ENCODE data around the gene NKIRAS1.

The NKIRAS1 gene

DNA sequence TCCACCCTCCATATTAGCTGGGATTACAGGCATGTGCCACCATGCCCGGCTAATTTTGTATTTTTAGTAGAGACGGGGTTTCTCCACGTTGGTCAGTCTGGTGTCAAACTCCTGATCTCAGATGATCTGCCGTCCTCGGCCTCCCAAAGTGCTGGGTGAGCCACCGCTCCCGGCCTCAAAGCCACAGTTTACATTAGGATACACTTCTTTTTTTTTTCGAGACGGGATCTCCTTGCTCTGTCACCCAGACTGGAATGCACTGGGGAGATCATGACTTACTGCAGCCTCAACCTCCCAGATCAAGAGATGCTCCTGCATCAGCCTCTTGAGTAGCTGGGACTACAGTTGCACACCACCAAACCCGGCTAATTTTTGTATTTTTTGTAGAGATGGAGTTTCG is 25.8 kb upstream of the NKIRAS1 start:
- DNase-seq (ENCODE audit: low read depth, low spot score): no peak
- in situ Hi-C loops (cut with HindIII; ENCODE audit: low sequenced_read_pairs): no loop called here
- TF ChIP-seq, protein P1, sequence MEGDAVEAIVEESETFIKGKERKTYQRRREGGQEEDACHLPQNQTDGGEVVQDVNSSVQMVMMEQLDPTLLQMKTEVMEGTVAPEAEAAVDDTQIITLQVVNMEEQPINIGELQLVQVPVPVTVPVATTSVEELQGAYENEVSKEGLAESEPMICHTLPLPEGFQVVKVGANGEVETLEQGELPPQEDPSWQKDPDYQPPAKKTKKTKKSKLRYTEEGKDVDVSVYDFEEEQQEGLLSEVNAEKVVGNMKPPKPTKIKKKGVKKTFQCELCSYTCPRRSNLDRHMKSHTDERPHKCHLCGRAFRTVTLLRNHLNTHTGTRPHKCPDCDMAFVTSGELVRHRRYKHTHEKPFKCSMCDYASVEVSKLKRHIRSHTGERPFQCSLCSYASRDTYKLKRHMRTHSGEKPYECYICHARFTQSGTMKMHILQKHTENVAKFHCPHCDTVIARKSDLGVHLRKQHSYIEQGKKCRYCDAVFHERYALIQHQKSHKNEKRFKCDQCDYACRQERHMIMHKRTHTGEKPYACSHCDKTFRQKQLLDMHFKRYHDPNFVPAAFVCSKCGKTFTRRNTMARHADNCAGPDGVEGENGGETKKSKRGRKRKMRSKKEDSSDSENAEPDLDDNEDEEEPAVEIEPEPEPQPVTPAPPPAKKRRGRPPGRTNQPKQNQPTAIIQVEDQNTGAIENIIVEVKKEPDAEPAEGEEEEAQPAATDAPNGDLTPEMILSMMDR (IDR thresholded peaks at IDR 0.05; ENCODE audit: low read depth, low read length): no peak
- no peak overlapping the region for H3K4me3 ChIP-seq (ENCODE audit: low read depth, low read length)

DNA sequence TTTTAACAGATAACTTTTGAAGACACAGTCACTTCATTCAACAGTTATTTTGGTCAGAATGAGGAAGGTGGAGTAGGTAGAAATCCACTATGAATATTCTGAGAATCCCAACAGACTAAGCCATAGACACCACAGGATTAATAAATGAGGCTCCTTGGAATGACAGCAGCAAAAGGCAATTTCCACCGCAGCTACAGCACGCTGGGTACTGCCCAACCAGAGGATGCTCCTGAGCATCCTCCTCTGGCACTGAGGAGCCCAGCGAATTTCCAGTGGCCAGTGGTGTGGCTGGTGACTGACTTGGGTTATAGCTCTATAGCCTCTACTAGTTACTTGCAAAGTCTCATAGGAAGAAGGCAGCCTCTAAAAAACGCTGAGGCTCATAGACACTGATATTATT is 24.6 kb upstream of the NKIRAS1 start:
- no peak for DNase-seq (ENCODE audit: low read depth, low spot score)
- TF ChIP-seq, protein P1 (IDR thresholded peaks at IDR 0.05; ENCODE audit: low read depth, low read length): no peak
- in situ Hi-C loops (cut with HindIII; ENCODE audit: low sequenced_read_pairs): no loop called here
- no peak overlapping the region for H3K4me3 ChIP-seq (ENCODE audit: low read depth, low read length)

DNA sequence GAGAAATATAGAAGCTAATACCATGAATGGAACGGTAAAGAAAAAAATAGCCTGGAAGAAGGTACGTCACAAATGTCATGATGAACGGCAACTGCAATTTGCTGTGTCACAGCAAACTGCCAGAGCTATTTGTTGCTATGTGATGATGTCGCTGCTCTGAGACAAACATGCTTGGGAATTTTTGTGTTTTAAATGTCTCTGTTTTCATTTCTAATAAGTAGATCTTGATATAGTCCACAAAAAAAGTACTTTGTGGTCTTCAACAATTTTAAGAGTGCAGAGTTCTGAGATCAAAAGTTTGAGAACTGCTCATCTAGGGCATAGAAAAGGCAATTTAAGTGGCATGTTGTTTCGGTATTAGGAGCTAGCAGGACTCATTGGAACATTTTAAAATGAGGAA is 24.0 kb upstream of the NKIRAS1 start:
- TF ChIP-seq, protein P1 (IDR thresholded peaks at IDR 0.05; ENCODE audit: low read depth, low read length): no peak
- in situ Hi-C loops (cut with HindIII; ENCODE audit: low sequenced_read_pairs): no loop called here
- no peak overlapping the region for H3K4me3 ChIP-seq (ENCODE audit: low read depth, low read length)
- no peak for DNase-seq (ENCODE audit: low read depth, low spot score)

DNA sequence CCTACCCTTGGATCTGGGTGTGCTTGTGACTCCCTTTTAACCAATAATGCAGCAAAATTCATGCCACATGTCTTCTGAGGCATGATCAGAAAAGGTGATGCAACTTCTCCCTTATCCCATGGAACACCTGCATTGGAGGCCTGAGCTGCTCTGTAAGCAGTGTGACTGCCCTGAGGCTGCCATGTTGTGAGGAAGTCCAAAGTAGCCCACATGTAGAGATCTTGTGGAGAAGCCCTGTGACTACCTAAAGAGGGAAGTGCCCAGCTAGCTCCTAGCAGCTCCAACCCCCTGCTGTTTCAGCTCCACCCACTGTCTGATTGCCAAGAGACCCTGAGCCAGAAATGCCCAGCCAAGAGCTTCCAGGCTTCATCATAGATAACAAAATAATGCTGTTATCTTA is 21.9 kb upstream of the NKIRAS1 start:
- DNase-seq (ENCODE audit: low read depth, low spot score): no peak
- H3K4me3 ChIP-seq (ENCODE audit: low read depth, low read length): no peak overlapping the region
- TF ChIP-seq, protein P1 (IDR thresholded peaks at IDR 0.05; ENCODE audit: low read depth, low read length): no peak
- in situ Hi-C loops (cut with HindIII; ENCODE audit: low sequenced_read_pairs): no loop called here

DNA sequence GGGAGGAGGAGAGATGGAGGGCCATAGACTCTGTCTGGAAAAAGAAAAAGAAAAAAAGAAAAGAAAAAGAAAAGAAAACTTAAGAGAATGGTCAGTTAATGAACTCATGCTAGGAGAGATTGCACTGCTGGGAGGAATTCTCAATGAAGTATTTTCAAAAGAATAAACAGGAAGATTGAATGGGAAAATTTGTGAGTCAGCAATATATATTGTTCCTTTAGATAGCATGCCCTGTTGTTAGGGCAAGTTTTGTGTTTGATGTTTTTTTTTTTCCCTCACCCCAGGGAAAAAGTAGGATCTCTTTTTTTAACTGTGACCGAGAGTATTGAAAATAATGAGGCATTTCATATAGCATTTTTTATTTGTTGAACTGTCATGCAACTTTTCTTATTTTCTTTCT is 20.5 kb upstream of the NKIRAS1 start:
- no peak overlapping the region for H3K4me3 ChIP-seq (ENCODE audit: low read depth, low read length)
- DNase-seq (ENCODE audit: low read depth, low spot score): no peak
- in situ Hi-C loops (cut with HindIII; ENCODE audit: low sequenced_read_pairs): no loop called here
- TF ChIP-seq, protein P1 (IDR thresholded peaks at IDR 0.05; ENCODE audit: low read depth, low read length): no peak

DNA sequence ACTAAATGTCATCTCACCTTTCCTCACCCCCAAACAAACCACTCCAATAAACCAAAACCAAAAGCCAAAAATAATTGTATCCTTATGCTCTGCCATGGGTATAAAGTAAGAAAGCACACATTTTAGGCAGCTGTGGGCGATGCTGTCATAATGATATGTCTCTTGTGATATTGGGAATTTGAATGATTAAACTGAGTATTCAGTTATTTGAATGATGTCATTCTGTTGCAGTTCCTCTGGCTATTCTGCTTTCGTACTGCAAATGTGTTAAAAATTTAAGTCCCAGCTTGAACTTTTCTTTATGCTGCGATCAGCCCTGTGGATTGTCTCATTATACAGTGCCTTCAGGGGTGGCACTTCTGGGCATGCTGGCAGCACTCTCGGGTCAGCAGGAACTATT is 17.5 kb upstream of the NKIRAS1 start:
- TF ChIP-seq, protein P1 (IDR thresholded peaks at IDR 0.05; ENCODE audit: low read depth, low read length): no peak

DNA sequence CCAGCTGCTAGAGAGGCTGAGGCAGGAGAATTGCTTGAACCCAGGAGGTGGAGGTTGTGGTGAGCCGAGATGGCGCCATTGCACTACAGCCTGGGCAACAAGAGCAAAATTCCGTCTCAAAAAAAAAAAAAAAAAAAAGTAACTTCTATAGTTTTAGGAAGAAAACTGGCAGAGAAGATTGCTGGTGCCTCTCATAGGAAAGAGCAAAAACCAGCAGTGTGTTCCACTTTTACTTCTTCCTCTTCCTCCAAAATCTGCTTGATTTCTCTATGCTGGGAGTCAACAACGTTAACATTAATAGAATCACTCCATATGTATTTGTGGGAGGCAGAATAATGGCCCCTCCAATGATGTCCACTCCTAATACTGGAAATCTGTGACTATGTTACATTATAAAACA is 15.8 kb upstream of the NKIRAS1 start:
- in situ Hi-C loops (cut with HindIII; ENCODE audit: low sequenced_read_pairs): no loop called here
- TF ChIP-seq, protein P1 (IDR thresholded peaks at IDR 0.05; ENCODE audit: low read depth, low read length): no peak
- DNase-seq (ENCODE audit: low read depth, low spot score): no peak
- H3K4me3 ChIP-seq (ENCODE audit: low read depth, low read length): no peak overlapping the region

More for the DNA sequence above, 17.5 kb upstream of the NKIRAS1 start:
- no peak overlapping the region for H3K4me3 ChIP-seq (ENCODE audit: low read depth, low read length)
- in situ Hi-C loops (cut with HindIII; ENCODE audit: low sequenced_read_pairs): no loop called here
- no peak for DNase-seq (ENCODE audit: low read depth, low spot score)

All from astrocyte of the spinal cord (primary cell).